Testis (tissue), 2 donors: ENCODE results near the gene HBS1L.

Source experiments
- CTCF ChIP-seq, 3 experiments: fragments of 450-650 bp in 2 of 3; fragments of 200-600 bp in 1 of 3; sonication (generic) in 1 of 3; IDR thresholded peaks; one replicate each; pipeline ENCODE4 v1.5.1; 2016 to 2019; ENCODE audit warnings: antibody characterized with exemption in 3 of 3, mild to moderate bottlenecking in 2 of 3, moderate library complexity in 1 of 3
- POLR2A ChIP-seq: fragments of 450-650 bp; IDR thresholded peaks from one replicate; pipeline ENCODE4 v1.6.1; 2017; ENCODE audit warnings: antibody characterized with exemption, mild to moderate bottlenecking, moderate library complexity

DNA sequence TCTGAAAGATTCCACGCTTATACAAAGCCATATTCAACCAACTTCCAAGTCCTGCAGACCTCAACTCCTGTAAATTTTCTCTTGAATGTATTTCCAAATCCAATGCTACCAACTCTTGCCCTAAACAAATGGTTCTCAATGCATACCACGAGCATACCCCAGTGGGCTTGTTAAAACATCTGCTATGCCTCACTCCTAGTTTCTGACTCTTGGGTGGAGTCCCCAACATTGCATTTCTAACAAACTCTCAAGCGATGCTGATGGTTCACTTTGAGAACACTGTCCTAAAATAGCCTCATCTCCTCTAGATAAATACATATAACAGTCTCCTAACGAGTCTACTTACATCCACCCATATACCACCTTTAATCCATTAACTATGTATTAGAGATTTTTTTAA lies 7.3 kb downstream of the HBS1L start:
- TF ChIP-seq CTCF (IDR thresholded peaks at IDR 0.05) (no peak), POLR2A (no peak)
